HFFc6 (cell line): ENCODE data around the gene TYMP. TPM values are rescaled to one million over a fixed set of nuclear protein-coding genes. Genes with fewer than 3 reads are reported as not detected.
A peak's percentile ranks its signal among the peaks of the same experiment; 100 is the strongest.

Source experiments
- DNase-seq: peaks from one replicate; pipeline ENCODE4 v3.0.0-alpha.2; 2018
- H3K27ac Mint-ChIP-seq: 2 replicates; pipeline ENCODE4 v1.8.0; 2020; ENCODE audit warnings: mild to moderate bottlenecking, mixed read lengths
- H3K27me3 Mint-ChIP-seq: 2 replicates; pipeline ENCODE4 v1.8.0; 2021; ENCODE audit warnings: mild to moderate bottlenecking, moderate library complexity, mixed read lengths; ENCODE audit not compliant: insufficient read depth
- H3K36me3 Mint-ChIP-seq: 2 replicates; pipeline ENCODE4 v1.8.0; 2021; ENCODE audit warnings: low read depth, mixed read lengths
- H3K4me1 Mint-ChIP-seq: 2 replicates; pipeline ENCODE4 v1.8.0; 2020; ENCODE audit warnings: low read depth, mixed read lengths
- H3K4me3 Mint-ChIP-seq: 2 replicates; pipeline ENCODE4 v1.8.0; 2020; ENCODE audit warnings: mild to moderate bottlenecking, moderate library complexity, mixed read lengths
- H3K9me3 Mint-ChIP-seq: 2 replicates; pipeline ENCODE4 v1.8.0; 2020; ENCODE audit warnings: mild to moderate bottlenecking, mixed read lengths
- CTCF ChIP-seq: fragments of 200-600 bp; sonication (generic); IDR thresholded peaks from 2 replicates; pipeline ENCODE4 v1.5.0; 2021; ENCODE audit warnings: antibody characterized with exemption, mild to moderate bottlenecking
- total RNA-seq, 6 experiments: library from RNA; stranded (reverse); fragmentation: NEBNext Ultra II Directional; extraction: Animal tissue kit (Norgen Biotek cat#: 25700); gene quantifications; 2 replicates in 1 of 6; 3 replicates in 5 of 6; pipeline ENCODE4 v1.2.3, GENCODE V29; 2021

TYMP gene
- total RNA-seq, 6 experiments from 2014 or later = 0.95 to 2.1 (median 1.3) TPM

DNA sequence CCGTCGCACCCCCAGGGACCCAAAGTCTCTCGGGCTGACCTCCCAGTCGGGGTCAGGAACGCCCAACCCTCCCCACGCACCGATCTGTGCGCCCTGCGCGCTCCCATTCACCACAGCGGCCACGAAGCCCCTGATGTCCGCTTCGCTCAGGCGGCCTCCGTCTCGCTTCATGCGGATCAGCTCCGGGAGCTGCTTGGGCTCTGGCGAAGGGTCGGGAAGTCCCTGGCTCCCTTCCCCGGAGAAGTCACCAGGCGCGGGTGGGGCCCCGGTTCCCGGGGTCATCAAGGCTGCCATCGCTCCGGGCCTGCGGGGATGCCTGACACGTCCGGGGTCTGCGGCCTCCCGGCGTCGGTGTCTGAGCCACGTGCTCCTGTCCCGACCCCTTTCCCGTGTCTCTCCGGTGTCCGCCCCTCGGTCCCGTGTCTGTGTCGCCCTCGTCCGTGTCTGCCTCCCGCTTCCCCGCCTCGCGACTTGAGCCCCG, 356 bp downstream of the TYMP start:
- Mint-ChIP-seq H3K27ac (no peak overlapping the region), H3K27me3 (peaks cover 16% of the 10 kb centered on the region), H3K36me3 (peaks cover 5% of the 10 kb centered on the region), H3K9me3 (no peaks in the 10 kb centered on the region), H3K4me1 (peaks cover 15% of the 10 kb centered on the region), H3K4me3 (no peak overlapping the region)
- TF ChIP-seq CTCF = no peak
- DNase-seq = no peak

GRCh38 chr22:50528682-50529415, 963 bp downstream of the TYMP start:
- Mint-ChIP-seq H3K27ac (no peak overlapping the region), H3K27me3 (peaks cover 15% of the 10 kb centered on the region), H3K4me3 (no peak overlapping the region), H3K9me3 (no peaks in the 10 kb centered on the region), H3K4me1 (peaks cover 19% of the 10 kb centered on the region), H3K36me3 (peaks cover 7% of the 10 kb centered on the region)
- DNase-seq = no peak
- no peak for TF ChIP-seq CTCF

DNA sequence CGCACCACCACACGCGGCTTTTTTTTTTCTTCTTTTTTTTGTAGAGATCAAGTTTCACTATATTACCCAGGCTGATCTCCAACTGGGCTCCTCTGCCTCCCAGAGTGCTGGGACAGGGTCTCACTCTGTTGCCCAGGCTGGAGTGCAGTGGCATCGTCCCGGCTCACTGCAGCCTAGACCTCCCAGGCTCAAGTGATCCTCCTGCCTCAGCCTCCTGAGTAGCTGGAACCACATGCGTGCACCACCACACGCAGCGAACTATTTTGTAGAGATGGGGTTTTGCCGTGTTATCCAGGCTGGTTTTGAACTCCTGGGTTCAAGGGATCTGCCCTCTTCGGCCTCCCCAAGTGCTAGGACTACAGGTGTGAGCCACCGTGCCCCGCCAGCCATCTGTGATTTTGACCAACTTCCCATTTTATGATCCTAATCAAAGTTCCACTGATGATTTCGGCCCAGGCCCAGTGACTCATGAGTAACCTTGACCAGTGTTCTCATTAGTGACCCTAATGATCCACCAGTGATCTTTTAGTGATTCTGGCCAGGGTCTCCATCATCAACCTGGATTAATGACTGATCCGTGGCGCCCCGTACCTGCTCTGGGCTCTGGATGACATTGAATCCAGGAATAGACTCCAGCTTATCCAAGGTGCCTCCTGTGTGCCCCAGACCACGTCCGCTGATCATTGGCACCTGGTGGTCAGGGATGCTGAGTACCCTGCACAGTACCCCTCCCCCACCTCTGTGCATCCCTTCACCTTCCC, 1.7 kb downstream of the TYMP start:
- Mint-ChIP-seq H3K27ac (no peak overlapping the region; the same call in 1 of the 2 replicates), H3K9me3 (no peaks in the 10 kb centered on the region), H3K4me3 (peak overlapping the region; percentile 78; the same call in 1 of the 2 replicates), H3K36me3 (peaks cover 7% of the 10 kb centered on the region), H3K27me3 (peaks cover 10% of the 10 kb centered on the region), H3K4me1 (peaks cover 19% of the 10 kb centered on the region)
- no peak for DNase-seq
- TF ChIP-seq CTCF = no peak

DNA sequence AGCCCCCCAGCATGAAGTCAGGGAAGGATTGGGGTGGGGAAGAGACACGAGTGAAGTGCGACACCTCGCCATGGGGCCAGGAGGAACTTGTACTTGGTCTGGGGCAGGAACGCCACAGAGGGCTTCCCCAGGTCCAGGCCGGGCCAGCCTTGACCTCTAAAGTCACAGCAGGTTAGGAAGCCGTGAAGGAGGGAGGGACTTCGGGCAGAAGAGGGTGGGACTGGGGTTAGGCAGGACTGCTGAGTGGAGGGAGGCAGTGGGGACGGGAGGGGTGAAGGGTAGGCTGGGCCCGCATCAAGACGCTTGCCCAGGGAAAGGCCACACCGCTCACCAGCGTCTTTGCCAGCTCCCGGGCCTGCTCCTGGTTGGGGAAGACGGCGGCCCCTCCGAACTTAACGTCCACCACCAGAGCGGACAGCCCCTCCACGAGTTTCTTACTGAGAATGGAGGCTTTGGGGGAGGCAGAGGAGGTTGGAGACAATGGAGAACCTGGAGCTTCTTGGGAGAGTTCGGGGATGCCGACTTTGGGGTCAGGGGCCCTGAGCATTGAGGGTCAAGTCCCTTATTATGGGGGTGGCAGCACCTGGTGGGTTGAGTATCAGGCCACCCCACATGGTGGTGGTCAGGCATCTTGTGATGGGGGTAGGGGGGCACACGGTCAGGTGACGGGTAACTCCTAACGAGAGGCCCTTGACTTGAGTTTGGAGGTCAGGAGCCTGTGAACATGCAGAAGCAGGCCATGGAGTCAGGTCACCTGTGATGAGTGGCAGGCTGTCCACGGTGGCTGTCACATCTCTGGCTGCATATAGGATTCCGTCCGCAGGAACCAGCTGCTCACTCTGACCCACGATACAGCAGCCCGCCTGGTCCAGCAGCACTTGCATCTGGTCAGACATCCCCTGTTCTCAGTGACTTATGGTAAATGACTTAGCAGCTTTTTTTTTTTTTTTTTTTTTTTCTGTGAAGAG, 2.7 kb downstream of the TYMP start:
- Mint-ChIP-seq H3K4me3 (peak overlapping the region; percentile 78), H3K9me3 (no peaks in the 10 kb centered on the region), H3K27me3 (peaks cover 8% of the 10 kb centered on the region), H3K4me1 (peaks cover 19% of the 10 kb centered on the region), H3K36me3 (peaks cover 7% of the 10 kb centered on the region), H3K27ac (peak overlapping the region; percentile 62)
- TF ChIP-seq CTCF = no peak
- DNase-seq = no peak

GRCh38 chr22:50526108-50526833, 3.5 kb downstream of the TYMP start:
- Mint-ChIP-seq H3K4me3 (peak overlapping the region; percentile 78), H3K9me3 (no peaks in the 10 kb centered on the region), H3K27me3 (peaks cover 7% of the 10 kb centered on the region), H3K36me3 (peaks cover 7% of the 10 kb centered on the region), H3K4me1 (peaks cover 19% of the 10 kb centered on the region), H3K27ac (peak overlapping the region; percentile 62)
- DNase-seq = peak; percentile 44
- peak; percentile 87 for TF ChIP-seq CTCF
